HG03575 (cell line): ENCODE results near the gene TOR1B.

Experiments
- ATAC-seq: cut with Tn5 transposase; IDR thresholded peaks from one replicate; pipeline ENCODE4 v1.9.1; 2021; ENCODE audit not compliant: unreplicated experiment, insufficient number of reproducible peaks, low FRiP score; ENCODE audit errors: extremely low read depth

The TOR1B gene

GRCh38 chr9:129810116-129810515, 7.1 kb downstream of the TOR1B start:
- ATAC-seq = no peak

DNA sequence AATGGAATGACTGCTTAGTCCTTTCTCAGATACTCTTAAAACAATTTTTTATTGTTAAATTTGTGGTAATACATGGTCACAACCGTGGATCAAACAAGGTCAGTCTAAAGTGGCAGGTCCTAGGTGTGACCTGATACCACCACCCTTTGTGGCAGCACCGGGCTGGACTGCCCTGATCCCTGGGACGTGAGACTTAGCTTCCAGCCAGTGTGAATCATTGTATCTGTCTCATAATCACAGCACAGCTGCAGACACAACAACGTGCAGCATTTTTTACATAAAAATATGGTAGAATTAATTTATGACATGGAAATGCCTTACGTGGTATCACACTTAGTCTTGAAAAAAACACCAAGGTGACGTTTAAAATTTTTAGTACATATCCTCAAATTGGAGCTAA, 7.8 kb downstream of the TOR1B start:
- no peak for ATAC-seq

DNA sequence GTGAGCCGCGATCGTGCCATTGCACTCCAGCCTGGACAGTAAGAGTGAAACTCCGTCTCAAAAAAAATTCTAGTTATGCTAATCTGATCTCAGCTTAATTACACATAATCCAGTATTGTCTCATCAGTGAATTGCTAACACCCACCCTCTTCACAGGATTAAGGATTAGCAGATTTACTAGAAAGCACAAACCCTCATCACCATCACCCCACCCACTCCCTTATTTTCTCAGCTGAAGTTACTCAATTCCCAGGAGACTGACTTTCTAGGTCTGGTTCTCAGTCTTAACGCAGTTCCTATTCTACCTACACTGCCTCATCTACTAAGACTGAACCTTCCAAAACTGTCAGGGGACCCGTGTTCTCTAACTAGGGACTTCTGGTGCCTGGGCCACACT, 9.0 kb downstream of the TOR1B start:
- no peak for ATAC-seq

- ATAC-seq = no peak
Observed at GRCh38 chr9:129812385-129812784, 9.4 kb downstream of the TOR1B start.

- ATAC-seq = no peak
Observed at GRCh38 chr9:129813661-129814060, 10.7 kb downstream of the TOR1B start.

DNA sequence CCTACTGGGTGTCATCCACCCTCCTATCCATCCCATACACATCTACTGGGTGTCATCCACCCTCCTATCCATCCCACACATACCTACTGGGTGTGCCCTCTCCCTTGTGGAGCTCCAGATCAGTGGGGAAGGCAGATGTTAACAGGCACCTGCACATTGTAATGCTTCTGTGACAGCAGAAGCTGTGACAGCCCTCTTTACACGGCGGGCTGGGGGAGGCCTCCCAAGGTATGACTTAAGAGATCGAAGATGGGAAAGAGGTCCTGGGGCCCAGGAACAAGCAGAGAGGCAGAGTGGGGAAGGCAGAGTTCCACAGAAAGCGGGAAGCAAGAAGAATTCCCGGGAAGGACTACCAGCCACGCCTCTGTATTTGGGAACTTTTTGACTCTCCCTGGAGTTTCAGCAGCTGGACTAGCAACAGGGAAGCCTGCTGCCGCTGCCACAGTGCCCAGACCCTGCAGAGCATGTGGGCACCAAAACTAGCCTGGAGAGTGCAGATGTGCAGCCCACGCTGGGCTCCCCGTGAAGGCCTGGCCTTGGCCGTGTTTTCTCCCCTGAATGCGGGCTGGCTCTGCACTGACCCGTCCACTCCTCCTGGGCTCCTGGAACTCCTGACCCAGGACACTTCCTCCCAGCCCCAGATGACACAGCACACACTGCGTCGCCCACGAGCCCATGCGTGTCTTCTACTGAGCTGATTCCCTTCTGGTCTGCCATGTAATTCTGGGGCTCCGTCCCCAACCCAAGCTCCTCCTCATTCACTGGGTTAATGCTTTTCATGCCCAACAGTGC, 11.6 kb downstream of the TOR1B start:
- ATAC-seq = no peak

DNA sequence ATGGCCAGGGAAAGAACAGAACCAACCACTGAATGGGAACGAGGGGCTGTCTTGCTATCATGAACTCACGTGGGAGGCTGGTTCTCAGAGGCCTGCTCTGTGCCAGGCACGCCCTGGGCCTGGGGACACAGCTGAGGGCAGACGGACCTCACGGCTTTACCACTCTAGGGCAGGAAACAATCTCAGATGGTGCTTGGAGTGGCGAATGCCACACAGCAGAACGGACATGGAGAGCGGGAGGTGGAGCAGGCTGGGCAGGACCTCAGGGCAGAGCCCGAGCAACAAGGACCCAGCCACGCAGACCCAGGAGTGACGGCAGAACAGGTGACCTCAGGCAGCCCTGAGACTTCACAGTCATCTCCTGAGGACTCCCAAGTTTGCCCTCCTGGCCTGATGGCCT, 12.3 kb downstream of the TOR1B start:
- ATAC-seq = no peak

- no peak for ATAC-seq
Observed at GRCh38 chr9:129816501-129817435, 13.8 kb downstream of the TOR1B start.

GRCh38 chr9:129822898-129823541, 20.0 kb downstream of the TOR1B start:
- no peak for ATAC-seq

DNA sequence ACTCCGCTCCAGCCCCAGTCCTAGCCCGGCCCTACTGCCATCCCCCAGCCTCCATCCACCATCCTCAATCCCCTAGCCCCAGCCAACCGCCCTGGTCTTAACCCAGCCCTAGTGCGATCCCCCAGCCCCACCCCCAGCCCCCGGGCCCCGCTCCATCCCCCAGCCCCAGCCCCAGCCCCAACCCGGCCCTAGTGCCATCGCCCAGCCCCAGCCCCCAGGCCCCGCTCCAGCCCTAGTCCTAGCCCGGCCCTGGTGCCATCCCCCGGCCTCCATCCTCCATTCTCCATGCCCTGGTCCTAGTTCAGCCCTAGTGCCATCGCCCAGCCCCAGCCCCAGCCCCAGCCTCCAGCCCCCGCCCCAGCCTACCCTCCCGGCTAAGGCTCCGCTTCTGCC, 20.6 kb downstream of the TOR1B start:
- ATAC-seq = no peak

DNA sequence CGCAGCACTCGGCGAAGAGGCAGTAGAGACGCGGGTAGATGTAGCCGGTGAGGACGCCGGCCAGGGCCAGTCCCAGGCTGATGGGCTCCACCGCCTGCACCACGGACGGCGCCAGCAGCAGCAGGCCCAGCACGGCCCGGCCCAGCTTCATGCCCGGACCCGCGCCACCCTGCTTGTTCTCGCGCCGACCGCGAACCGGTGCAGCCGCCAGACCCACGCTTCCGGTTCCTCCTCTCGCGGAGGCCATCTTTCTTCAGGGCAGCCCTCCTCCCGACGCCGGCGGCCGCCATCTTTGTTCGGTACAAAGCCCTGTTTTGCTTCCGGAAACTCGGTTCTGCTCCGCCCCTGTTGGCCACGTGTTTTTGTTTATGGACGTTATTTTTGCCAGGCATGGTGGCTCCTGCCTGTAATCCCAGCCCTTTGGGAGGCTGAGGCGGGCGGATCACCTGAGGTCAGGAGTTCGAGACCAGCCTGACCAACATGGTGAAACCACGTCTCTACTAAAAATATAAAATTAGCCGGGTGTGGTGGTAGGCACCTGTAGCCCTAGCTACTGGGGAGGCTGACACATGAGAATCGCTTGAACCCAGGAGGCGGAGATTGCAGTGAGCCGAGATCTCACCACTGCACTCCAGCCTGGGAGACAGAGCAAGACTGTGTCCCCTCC, 21.1 kb downstream of the TOR1B start, which contains the start of gene TOR1A:
Gene TOR1A (minus strand): TSS at position 202 of the 667 bp plus-strand sequence. CDS start 51 bp downstream, at position 151.
- ATAC-seq = no peak

GRCh38 chr9:129826344-129826743, 23.4 kb downstream of the TOR1B start:
- no peak for ATAC-seq

- ATAC-seq = no peak
Observed at GRCh38 chr9:129826759-129827158, 23.8 kb downstream of the TOR1B start.

GRCh38 chr9:129828051-129828450, 25.1 kb downstream of the TOR1B start:
- no peak for ATAC-seq

DNA sequence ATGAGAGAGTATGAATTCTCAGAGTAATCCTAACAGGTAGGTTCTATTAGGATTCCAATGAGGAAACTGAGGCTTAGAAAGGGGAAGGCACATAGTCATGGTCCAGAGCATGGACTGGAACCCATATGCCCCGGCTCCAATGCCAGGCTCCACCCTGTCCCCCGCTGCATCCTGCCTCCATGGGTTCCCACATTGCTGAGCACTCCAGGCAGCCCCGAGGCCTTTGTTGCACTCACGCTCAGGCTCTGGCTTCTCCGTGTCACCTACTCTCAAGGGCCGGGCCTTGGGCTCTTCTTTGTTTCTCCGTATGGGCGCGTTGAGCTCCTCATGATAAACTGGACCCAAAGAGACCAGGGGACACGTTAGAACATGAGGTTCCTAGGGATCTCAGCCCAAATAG, 26.0 kb downstream of the TOR1B start:
- ATAC-seq = no peak

DNA sequence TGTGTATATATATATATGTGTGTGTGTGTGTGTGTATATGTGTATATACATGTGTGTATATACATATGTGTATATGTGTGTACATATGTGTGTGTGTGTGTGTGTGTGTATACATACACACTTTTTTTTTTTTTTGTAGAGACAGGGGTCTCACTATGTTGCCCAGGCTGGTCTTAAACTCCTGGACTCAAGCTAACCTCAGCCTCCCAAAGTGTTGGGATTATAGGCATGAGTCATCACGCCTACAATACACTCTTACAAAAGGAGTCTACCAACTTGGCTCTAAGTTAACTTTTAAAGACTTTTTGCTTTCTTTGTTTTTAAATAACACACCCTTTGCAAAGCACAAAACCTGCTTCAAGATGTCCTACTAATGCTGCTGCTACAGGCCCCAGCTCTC, 30.0 kb downstream of the TOR1B start:
- ATAC-seq = no peak

DNA sequence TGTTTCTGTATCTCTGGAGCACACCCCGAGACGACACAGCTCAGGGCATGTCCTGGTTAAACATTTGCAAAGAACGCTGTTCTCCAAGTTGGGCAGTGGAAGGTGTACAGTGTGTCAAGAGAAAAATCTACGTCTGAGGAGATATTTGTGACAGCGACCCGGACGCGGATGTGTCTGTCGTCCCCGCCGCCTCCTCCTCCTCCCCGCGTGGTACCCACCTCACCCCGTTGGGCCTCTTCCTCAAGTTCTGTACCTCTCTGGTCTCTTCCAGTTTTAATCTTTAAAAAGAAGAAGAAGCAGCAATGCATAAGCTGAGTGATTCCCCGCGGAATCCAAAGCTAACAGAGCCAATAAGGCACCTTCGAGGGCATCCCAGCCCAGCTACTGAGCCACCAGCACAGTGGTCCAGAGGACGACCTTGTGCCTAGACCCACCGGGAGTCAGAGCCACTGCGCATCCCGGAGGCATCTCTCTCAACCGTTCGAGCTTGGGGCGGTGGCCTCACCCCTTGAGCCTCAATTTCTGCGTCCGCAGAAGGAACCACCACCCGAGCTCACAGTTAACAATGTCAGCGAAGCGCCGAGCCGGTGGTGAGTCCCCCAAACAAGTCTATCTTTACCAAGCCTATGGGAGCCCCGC, 31.6 kb downstream of the TOR1B start:
- no peak for ATAC-seq

GRCh38 chr9:129835128-129835859, 32.3 kb downstream of the TOR1B start, which contains the start of the genes C9orf78 and USP20:
Gene C9orf78, minus strand, starts transcription at chr9:129835275. Its CDS starts 54 bp downstream, at chr9:129835221.
Gene USP20, plus strand, starts transcription at chr9:129835458. Its CDS starts 17,098 bp downstream, at chr9:129852556.
- ATAC-seq = no peak
